CD14-positive monocyte (primary cell): ENCODE results near the gene TTC7B. TPM values are rescaled to one million over a fixed set of nuclear protein-coding genes. Genes with fewer than 3 reads are reported as not detected.

ENCODE experiments used
- DNase-seq, 3 donors: peaks; one replicate each; pipeline ENCODE4 v3.0.0-alpha.2; 2011 to 2022
- H2AFZ ChIP-seq: 2 replicates; pipeline ENCODE4 v1.6.0; 2012; ENCODE audit warnings: mild to moderate bottlenecking, low read depth, low read length, inconsistent platforms; ENCODE audit not compliant: insufficient read depth, poor library complexity, severe bottlenecking
- H3K27ac ChIP-seq, 2 donors: 1 replicate in 1 of 2; 2 replicates in 1 of 2; pipeline ENCODE4 v1.5.1; 2012 to 2013; ENCODE audit warnings: low read length in 2 of 2, control low read depth in 1 of 2, inconsistent platforms in 1 of 2, low read depth in 1 of 2, mild to moderate bottlenecking in 1 of 2
- H3K27me3 ChIP-seq, 2 donors: one replicate each; pipeline versions ENCODE4 v1.6.0 to v1.6.1; 2011 to 2013; ENCODE audit warnings: low read length in 2 of 2; ENCODE audit not compliant: control insufficient read depth in 2 of 2, insufficient read depth in 2 of 2
- H3K36me3 ChIP-seq, 2 donors: replicated peaks in 1 of 2; 1 replicate in 1 of 2; 2 replicates in 1 of 2; pipeline versions ENCODE4 v1.5.1 to v1.6.1; 2012 to 2013; ENCODE audit warnings: low read length in 2 of 2, control low read depth in 1 of 2, inconsistent platforms in 1 of 2, mild to moderate bottlenecking in 1 of 2; ENCODE audit not compliant: insufficient read depth in 2 of 2, control insufficient read depth in 1 of 2
- H3K4me1 ChIP-seq, 2 donors: 1 replicate in 1 of 2; 2 replicates in 1 of 2; pipeline versions ENCODE4 v1.5.1 to v1.6.1; 2012 to 2013; ENCODE audit warnings: low read length in 2 of 2, control low read depth in 1 of 2, inconsistent platforms in 1 of 2, mild to moderate bottlenecking in 1 of 2, moderate library complexity in 1 of 2; ENCODE audit not compliant: insufficient read depth in 2 of 2, control insufficient read depth in 1 of 2
- H3K4me2 ChIP-seq: replicated peaks from 2 replicates; pipeline ENCODE3; 2012; ENCODE audit warnings: low read length, moderate library complexity, mild to moderate bottlenecking; ENCODE audit not compliant: poor library complexity, severe bottlenecking; ENCODE audit errors: extremely low read depth
- H3K4me3 ChIP-seq, 3 experiments: fragments of 200-600 bp in 1 of 3; sonication (generic) in 1 of 3; replicated peaks in 1 of 3; 1 replicate in 2 of 3; 2 replicates in 1 of 3; pipeline ENCODE4 v1.5.1; 2011 to 2013; ENCODE audit warnings: low read length in 3 of 3, mild to moderate bottlenecking in 3 of 3, control low read depth in 2 of 3, low read depth in 2 of 3, inconsistent platforms in 1 of 3, moderate library complexity in 1 of 3
- H3K79me2 ChIP-seq: 2 replicates; pipeline ENCODE4 v1.6.0; 2012; ENCODE audit warnings: mild to moderate bottlenecking, control low read depth, inconsistent platforms, low read length, moderate library complexity; ENCODE audit not compliant: insufficient read depth
- H3K9ac ChIP-seq: 2 replicates; pipeline ENCODE4 v1.6.0; 2017; ENCODE audit warnings: low read length, mild to moderate bottlenecking; ENCODE audit not compliant: insufficient read depth, poor library complexity, severe bottlenecking
- H3K9me3 ChIP-seq, 2 donors: replicated peaks in 1 of 2; 1 replicate in 1 of 2; 2 replicates in 1 of 2; pipeline versions ENCODE4 v1.5.1 to v1.6.1; 2012 to 2013; ENCODE audit warnings: low read length in 2 of 2, control low read depth in 1 of 2; ENCODE audit not compliant: control insufficient read depth in 1 of 2, insufficient read depth in 1 of 2
- H4K20me1 ChIP-seq: 2 replicates; pipeline ENCODE4 v1.6.0; 2012; ENCODE audit warnings: mild to moderate bottlenecking, low read length, control low read depth, moderate library complexity; ENCODE audit not compliant: insufficient read depth
- H3K27ac Mint-ChIP-seq, 7 donors: one replicate each; pipeline ENCODE4 v1.8.0; 2020; ENCODE audit warnings: mild to moderate bottlenecking in 7 of 7, mixed read lengths in 7 of 7, moderate library complexity in 6 of 7, inconsistent platforms in 2 of 7
- H3K27me3 Mint-ChIP-seq, 3 donors: one replicate each; pipeline ENCODE4 v1.8.0; 2021 to 2022; ENCODE audit warnings: low read depth in 3 of 3, mild to moderate bottlenecking in 3 of 3, mixed read lengths in 3 of 3, moderate library complexity in 3 of 3, inconsistent platforms in 1 of 3
- H3K36me3 Mint-ChIP-seq, 2 donors: one replicate each; pipeline ENCODE4 v1.8.0; 2020; ENCODE audit warnings: mixed read lengths in 2 of 2, inconsistent platforms in 1 of 2, mild to moderate bottlenecking in 1 of 2
- H3K4me1 Mint-ChIP-seq: one replicate; pipeline ENCODE4 v1.8.0; 2020; ENCODE audit warnings: mild to moderate bottlenecking, mixed read lengths
- H3K4me3 Mint-ChIP-seq, 2 donors: one replicate each; pipeline ENCODE4 v1.8.0; 2020; ENCODE audit warnings: mild to moderate bottlenecking in 2 of 2, mixed read lengths in 2 of 2, moderate library complexity in 1 of 2
- H3K9me3 Mint-ChIP-seq, 7 donors: one replicate each; pipeline ENCODE4 v1.8.0; 2020 to 2022; ENCODE audit warnings: mixed read lengths in 7 of 7, mild to moderate bottlenecking in 6 of 7, moderate library complexity in 6 of 7, inconsistent platforms in 2 of 7
- CTCF ChIP-seq: fragments of 200-600 bp; IDR thresholded peaks from one replicate; pipeline ENCODE4 v1.8.0; 2022; ENCODE audit warnings: antibody characterized with exemption, mild to moderate bottlenecking
- WGBS: methylation state at CpG from one replicate; pipeline ENCODE4 v1.1.5; 2013; ENCODE audit warnings: missing lambda C conversion rate; ENCODE audit not compliant: insufficient coverage; 5-methylcytosine and 5-hydroxymethylcytosine counted together
- intact Hi-C, 2 donors: fragments of 100-400 bp; cut with micrococcal nuclease; formaldehyde crosslinking; loops; one replicate each; pipeline versions ENCODE4 v1.15.0 to v1.15.1; 2023
- polyA plus RNA-seq, 3 donors: library from polyadenylated mRNA; depleted of rRNA in 1 of 3; unstranded in 2 of 3; stranded (reverse) in 1 of 3; fragments of 300-500 nt in 2 of 3; fragments of >200 nt in 1 of 3; fragmentation: Illumina TruSeq in 2 of 3; gene quantifications; 1 replicate in 2 of 3; 2 replicates in 1 of 3; pipeline ENCODE4 v1.2.3, GENCODE V29; 2012 to 2021

The TTC7B gene
- polyA plus RNA-seq, 3 donors = 0.87 to 2.6 (median 1.2) TPM

GRCh38 chr14:90831821-90832220 lies 15.6 kb upstream of the TTC7B start:
- intact Hi-C loops = no loop called here
- H3K4me3 ChIP-seq = no peak overlapping the region
- H3K4me1 ChIP-seq = peaks cover 29 to 34% of the 10 kb centered on the region in 2 donors
- Mint-ChIP-seq H3K27me3 (peaks cover 2 to 8% (median 6%) of the 10 kb centered on the region in 3 donors), H3K4me1 (peaks cover 32% of the 10 kb centered on the region), H3K9me3 (peaks cover 0 to 6% (median 0%) of the 10 kb centered on the region in 7 donors), H3K27ac (no peak overlapping the region), H3K4me3 (no peak overlapping the region), H3K36me3 (no peaks in the 10 kb centered on the region)
- WGBS = 97% methylated on average over 5 of the region's 10 CpGs
- H4K20me1 ChIP-seq = no peaks in the 10 kb centered on the region
- H3K9me3 ChIP-seq = no peaks in the 10 kb centered on the region
- H3K36me3 ChIP-seq = no peaks in the 10 kb centered on the region
- H2AFZ ChIP-seq = no peak overlapping the region
- no peak for DNase-seq
- no peaks in the 10 kb centered on the region for H3K27me3 ChIP-seq
- H3K27ac ChIP-seq = no peak overlapping the region
- no peak overlapping the region for H3K4me2 ChIP-seq
- no peaks in the 10 kb centered on the region for H3K79me2 ChIP-seq
- TF ChIP-seq CTCF = no peak
- H3K9ac ChIP-seq = no peak overlapping the region

- peaks cover 0 to 9% (median 2%) of the 10 kb centered on the region in 7 donors for H3K9me3 Mint-ChIP-seq
- DNase-seq = no peak
- no peak overlapping the region for H2AFZ ChIP-seq
- peaks cover 26% of the 10 kb centered on the region for H3K4me1 Mint-ChIP-seq
- H3K4me2 ChIP-seq = no peak overlapping the region
- H3K4me1 ChIP-seq = peaks cover 22 to 27% of the 10 kb centered on the region in 2 donors
- no peaks in the 10 kb centered on the region for H3K27me3 ChIP-seq
- H3K4me3 Mint-ChIP-seq = no peak overlapping the region
- H3K27ac Mint-ChIP-seq = no peak overlapping the region
- H3K9me3 ChIP-seq = no peaks in the 10 kb centered on the region
- H4K20me1 ChIP-seq = no peaks in the 10 kb centered on the region
- intact Hi-C loops = no loop called here
- H3K4me3 ChIP-seq = no peak overlapping the region
- no peak overlapping the region for H3K9ac ChIP-seq
- H3K27me3 Mint-ChIP-seq = peaks cover 2 to 8% (median 6%) of the 10 kb centered on the region in 3 donors
- H3K79me2 ChIP-seq = no peaks in the 10 kb centered on the region
- WGBS = 98% methylated on average over 19 of the region's 26 CpGs
- no peaks in the 10 kb centered on the region for H3K36me3 Mint-ChIP-seq
- no peak for TF ChIP-seq CTCF
- H3K36me3 ChIP-seq = no peaks in the 10 kb centered on the region
- no peak overlapping the region for H3K27ac ChIP-seq
Measured at GRCh38 chr14:90830931-90831701, 14.9 kb upstream of the TTC7B start.
